Measurements from ENCODE around the gene SLC1A1.
"Not testable (repeated sequence)": the region's sequence is repeated elsewhere in the genome, so short reads cannot be mapped to it uniquely, and the experiment has no call there.

The SLC1A1 gene

GRCh38 chr9:4540425-4540824 is 50.2 kb downstream of the SLC1A1 start:
- FAIRE-seq = no peak

GRCh38 chr9:4541281-4541680 is 51.0 kb downstream of the SLC1A1 start:
- FAIRE-seq (no peak), DNase-seq (ENCODE audit: low spot score) (no peak)

More at GRCh38 chr9:4540425-4540824, 50.2 kb downstream of the SLC1A1 start:
- DNase-seq (ENCODE audit: low spot score) = no peak

- FAIRE-seq = no peak
- DNase-seq (ENCODE audit: low spot score) = no peak
These were observed 51.6 kb downstream of the SLC1A1 start for GRCh38 chr9:4541856-4542255.

- FAIRE-seq; DNase-seq (ENCODE audit: low spot score): not testable (repeated sequence)
These were observed 54.4 kb downstream of the SLC1A1 start for GRCh38 chr9:4544714-4545113.

- no peak for DNase-seq (ENCODE audit: low spot score)
These were observed 56.7 kb downstream of the SLC1A1 start for GRCh38 chr9:4547016-4547415.

GRCh38 chr9:4548811-4549725 is 58.8 kb downstream of the SLC1A1 start:
- DNase-seq (ENCODE audit: low spot score) (no peak), FAIRE-seq (no peak)

More at GRCh38 chr9:4547016-4547415, 56.7 kb downstream of the SLC1A1 start:
- no peak for FAIRE-seq

GRCh38 chr9:4549751-4550295 is 59.6 kb downstream of the SLC1A1 start:
- DNase-seq (ENCODE audit: low spot score) (no peak), FAIRE-seq (no peak)

- FAIRE-seq (no peak), DNase-seq (ENCODE audit: low spot score) (no peak)
These were observed 60.7 kb downstream of the SLC1A1 start for GRCh38 chr9:4550777-4551484.

- FAIRE-seq = no peak
These were observed 63.7 kb downstream of the SLC1A1 start for GRCh38 chr9:4553951-4554381.

GRCh38 chr9:4555236-4555635 is 65.0 kb downstream of the SLC1A1 start:
- DNase-seq (ENCODE audit: low spot score) (no peak), FAIRE-seq (no peak)

More at GRCh38 chr9:4553951-4554381, 63.7 kb downstream of the SLC1A1 start:
- no peak for DNase-seq (ENCODE audit: low spot score)

- FAIRE-seq (no peak), DNase-seq (ENCODE audit: low spot score) (no peak)
These were observed 68.2 kb downstream of the SLC1A1 start for GRCh38 chr9:4558371-4558998.

- FAIRE-seq = no peak
- no peak for DNase-seq (ENCODE audit: low spot score)
These were observed 69.3 kb downstream of the SLC1A1 start for GRCh38 chr9:4559261-4560182.

- DNase-seq (ENCODE audit: low spot score) (no peak), FAIRE-seq (no peak)
These were observed 72.8 kb downstream of the SLC1A1 start for GRCh38 chr9:4563105-4563504.

GRCh38 chr9:4566806-4567205 is 76.5 kb downstream of the SLC1A1 start:
- FAIRE-seq (no peak), DNase-seq (ENCODE audit: low spot score) (no peak)

- FAIRE-seq (no peak), DNase-seq (ENCODE audit: low spot score) (no peak)
These were observed 77.3 kb downstream of the SLC1A1 start for GRCh38 chr9:4567601-4568000.

- FAIRE-seq (no peak), DNase-seq (ENCODE audit: low spot score) (no peak)
These were observed 78.8 kb downstream of the SLC1A1 start for GRCh38 chr9:4569101-4569500.

- FAIRE-seq (no peak), DNase-seq (ENCODE audit: low spot score) (no peak)
These were observed 82.0 kb downstream of the SLC1A1 start for GRCh38 chr9:4572184-4572826.

GRCh38 chr9:4573176-4573575 is 82.9 kb downstream of the SLC1A1 start:
- DNase-seq (ENCODE audit: low spot score) = no peak
- no peak for FAIRE-seq

GRCh38 chr9:4573634-4574389 is 83.5 kb downstream of the SLC1A1 start:
- DNase-seq (ENCODE audit: low spot score) = no peak
- FAIRE-seq = no peak
